Suprapubic skin (tissue), 4 donors: ENCODE data around the gene PLA2G2D. TPM values are rescaled to one million over a fixed set of nuclear protein-coding genes. Genes with fewer than 3 reads are reported as not detected.

Source experiments
- DNase-seq, 2 donors: peaks; one replicate each; pipeline ENCODE4 v3.0.0-alpha.2; 2019; ENCODE audit warnings: low spot score in 2 of 2
- H3K27ac ChIP-seq: fragments of 200-600 bp; sonication (generic); one replicate; pipeline ENCODE4 v1.5.1; 2019
- H3K27me3 ChIP-seq: fragments of 200-600 bp; sonication (generic); one replicate; pipeline ENCODE4 v1.5.1; 2019
- H3K36me3 ChIP-seq: fragments of 200-600 bp; sonication (generic); one replicate; pipeline ENCODE4 v1.5.1; 2019
- H3K4me1 ChIP-seq: fragments of 200-600 bp; sonication (generic); one replicate; pipeline ENCODE4 v1.5.1; 2019
- H3K4me3 ChIP-seq: fragments of 200-600 bp; sonication (generic); one replicate; pipeline ENCODE4 v1.5.1; 2019; ENCODE audit warnings: mild to moderate bottlenecking
- H3K9me3 ChIP-seq: fragments of 200-600 bp; sonication (generic); one replicate; pipeline ENCODE4 v1.5.1; 2019
- CTCF ChIP-seq, 2 donors: fragments of 200-600 bp in 1 of 2; fragments of 450-650 bp in 1 of 2; sonication (generic) in 1 of 2; IDR thresholded peaks; one replicate each; pipeline ENCODE4 v1.5.1; 2016 to 2019; ENCODE audit warnings: antibody characterized with exemption in 2 of 2, mild to moderate bottlenecking in 1 of 2, moderate library complexity in 1 of 2
- EP300 ChIP-seq: sonication (generic); formaldehyde crosslinking; IDR thresholded peaks from one replicate; pipeline ENCODE4 v1.6.1; 2017; ENCODE audit warnings: antibody characterized with exemption
- POLR2A ChIP-seq, 2 donors: fragments of 450-650 bp; IDR thresholded peaks; one replicate each; pipeline ENCODE4 v1.6.1; 2017; ENCODE audit warnings: antibody characterized with exemption in 2 of 2, mild to moderate bottlenecking in 2 of 2, moderate library complexity in 2 of 2
- POLR2AphosphoS5 ChIP-seq, 3 donors: sonication (generic); formaldehyde crosslinking; IDR thresholded peaks; one replicate each; pipeline ENCODE4 v1.6.1; 2017; ENCODE audit warnings: antibody characterized with exemption in 3 of 3
- WGBS: methylation state at CpG from one replicate; pipeline ENCODE4 v1.1.5; 2018; 5-methylcytosine and 5-hydroxymethylcytosine counted together
- total RNA-seq, 4 donors: library from RNA; depleted of rRNA; stranded (reverse); fragments of >200 nt; gene quantifications; one replicate each; pipeline ENCODE4 v1.1.0, GENCODE V29; 2016

The PLA2G2D gene
- total RNA-seq, 4 donors from 2014 or later, result not detected

GRCh38 chr1:20164694-20165202, 45.4 kb upstream of the PLA2G2D start:
- no peak overlapping the region for H3K4me3 ChIP-seq
- no peak for TF ChIP-seq POLR2AphosphoS5 (IDR thresholded peaks at IDR 0.05)
- TF ChIP-seq CTCF (IDR thresholded peaks at IDR 0.05), result no peak
- TF ChIP-seq EP300, result no peak
- no peak for TF ChIP-seq POLR2A (IDR thresholded peaks at IDR 0.05)
- DNase-seq, result no peak
- WGBS, result 66% methylated on average over 15 of the region's 15 CpGs
- H3K9me3 ChIP-seq, result peaks cover 21% of the 10 kb centered on the region
- no peak overlapping the region for H3K27ac ChIP-seq
- peaks cover 2% of the 10 kb centered on the region for H3K27me3 ChIP-seq
- peaks cover 16% of the 10 kb centered on the region for H3K4me1 ChIP-seq
- H3K36me3 ChIP-seq, result no peaks in the 10 kb centered on the region

- H3K36me3 ChIP-seq, result no peaks in the 10 kb centered on the region
- H3K4me3 ChIP-seq, result no peak overlapping the region
- H3K4me1 ChIP-seq, result peaks cover 4% of the 10 kb centered on the region
- H3K27me3 ChIP-seq, result no peaks in the 10 kb centered on the region
- WGBS, result 83% methylated on average over 1 of the region's 1 CpG
- DNase-seq, result no peak
- H3K9me3 ChIP-seq, result peaks cover 28% of the 10 kb centered on the region
- TF ChIP-seq POLR2AphosphoS5 (IDR thresholded peaks at IDR 0.05), result no peak
- no peak for TF ChIP-seq POLR2A (IDR thresholded peaks at IDR 0.05)
- TF ChIP-seq CTCF (IDR thresholded peaks at IDR 0.05), result no peak
- TF ChIP-seq EP300, result no peak
- no peak overlapping the region for H3K27ac ChIP-seq
Observed at GRCh38 chr1:20160034-20160433, 40.7 kb upstream of the PLA2G2D start.

GRCh38 chr1:20158358-20159070, 39.2 kb upstream of the PLA2G2D start:
- no peak for TF ChIP-seq POLR2A (IDR thresholded peaks at IDR 0.05)
- TF ChIP-seq CTCF (IDR thresholded peaks at IDR 0.05), result no peak
- no peak for TF ChIP-seq EP300
- TF ChIP-seq POLR2AphosphoS5 (IDR thresholded peaks at IDR 0.05), result no peak
- H3K4me3 ChIP-seq, result no peak overlapping the region
- H3K36me3 ChIP-seq, result no peaks in the 10 kb centered on the region
- no peak overlapping the region for H3K27ac ChIP-seq
- H3K27me3 ChIP-seq, result no peaks in the 10 kb centered on the region
- H3K9me3 ChIP-seq, result peaks cover 28% of the 10 kb centered on the region
- H3K4me1 ChIP-seq, result peaks cover 3% of the 10 kb centered on the region
- no peak for DNase-seq
- WGBS, result 72% methylated on average over 7 of the region's 7 CpGs

GRCh38 chr1:20154301-20154831, 35.0 kb upstream of the PLA2G2D start:
- Histone ChIP-seq H3K36me3 (no peaks in the 10 kb centered on the region), H3K27me3 (no peaks in the 10 kb centered on the region), H3K9me3 (peaks cover 5% of the 10 kb centered on the region), H3K4me3 (no peak overlapping the region), H3K27ac (no peak overlapping the region), H3K4me1 (peaks cover 21% of the 10 kb centered on the region)
- no peak for TF ChIP-seq POLR2A (IDR thresholded peaks at IDR 0.05)
- TF ChIP-seq POLR2AphosphoS5 (IDR thresholded peaks at IDR 0.05), result no peak
- TF ChIP-seq EP300, result no peak
- TF ChIP-seq CTCF (IDR thresholded peaks at IDR 0.05), result no peak
- 83% methylated on average over 15 of the region's 18 CpGs for WGBS
- peak; percentile 63 to 67 for DNase-seq

GRCh38 chr1:20153000-20153418, 33.7 kb upstream of the PLA2G2D start:
- Histone ChIP-seq H3K27me3 (no peaks in the 10 kb centered on the region), H3K36me3 (no peaks in the 10 kb centered on the region), H3K4me1 (peaks cover 22% of the 10 kb centered on the region), H3K4me3 (no peak overlapping the region), H3K9me3 (no peaks in the 10 kb centered on the region), H3K27ac (peak overlapping the region; percentile 76)
- TF ChIP-seq EP300 (no peak), POLR2AphosphoS5 (IDR thresholded peaks at IDR 0.05) (no peak)
- 40% methylated on average over 6 of the region's 6 CpGs for WGBS
- DNase-seq, result peak; percentile 74 to 81
